ENCODE data around the gene FBXL15. TPM values are rescaled to one million over a fixed set of nuclear protein-coding genes. Genes with fewer than 3 reads are reported as not detected.

The FBXL15 gene
- total RNA-seq, 1 donor from 2014 or later = 8.6 TPM

DNA sequence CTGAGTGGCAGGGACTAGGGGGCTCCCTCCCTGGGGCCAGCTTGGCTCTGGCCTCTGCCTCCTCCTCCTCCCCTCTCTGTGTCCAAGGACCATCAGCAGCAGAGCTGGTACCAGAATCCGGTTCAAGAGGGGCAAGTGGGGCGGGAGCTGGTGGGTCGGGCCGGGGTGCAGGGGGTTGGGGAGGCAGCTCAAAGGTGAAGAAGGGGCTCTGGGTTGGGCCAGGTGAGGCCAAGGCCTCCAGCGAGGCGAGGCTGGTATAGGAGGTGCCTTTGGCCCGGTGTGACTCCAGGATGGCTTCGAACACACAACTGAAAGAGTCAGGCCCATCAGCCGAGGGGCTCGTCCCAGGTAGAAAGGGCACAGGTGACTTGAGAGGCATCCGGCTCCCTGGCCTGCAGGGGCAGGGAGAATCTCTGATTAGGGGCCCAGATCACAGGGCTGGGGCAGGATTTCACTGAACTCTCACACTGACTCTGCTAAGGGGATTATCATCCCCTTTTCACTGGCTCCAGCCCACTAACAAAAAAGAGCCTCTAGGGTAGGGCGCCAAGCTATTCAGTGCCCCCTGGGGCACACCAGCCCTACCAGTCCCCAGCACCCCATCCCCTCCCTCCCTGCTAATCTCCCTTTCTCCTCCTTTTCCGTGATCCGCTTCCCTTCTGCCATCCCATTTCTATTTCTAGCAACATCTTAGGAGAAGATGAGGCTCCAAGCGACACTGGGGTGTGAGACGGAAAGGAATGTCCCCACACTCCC, 6.7 kb upstream of the FBXL15 start:
- no peak for FAIRE-seq
- Histone ChIP-seq H3K9ac (ENCODE audit: low read length) (no peak overlapping the region), H3K4me3 (ENCODE audit: insufficient read depth, low read depth, low read length) (no peak overlapping the region), H3K27ac (ENCODE audit: low read depth, low read length) (no peak overlapping the region), H3K27me3 (ENCODE audit: insufficient read depth, low read length) (peaks cover 28% of the 10 kb centered on the region), H2AFZ (ENCODE audit: low read depth, low read length) (no peak overlapping the region), H3K9me3 (ENCODE audit: insufficient read depth, low read depth, low read length) (no peaks in the 10 kb centered on the region), H3K79me2 (ENCODE audit: insufficient read depth, low read length) (no peaks in the 10 kb centered on the region), H4K20me1 (ENCODE audit: insufficient read depth, low read length) (no peaks in the 10 kb centered on the region), H3K4me2 (ENCODE audit: low read length) (no peak overlapping the region), H3K36me3 (ENCODE audit: insufficient read depth, low read length) (no peaks in the 10 kb centered on the region), H3K4me1 (ENCODE audit: insufficient read depth, low read length) (peaks cover 3% of the 10 kb centered on the region)
- Mint-ChIP-seq H3K4me3 (ENCODE audit: unreplicated experiment) (no peak overlapping the region), H3K27ac (ENCODE audit: unreplicated experiment) (no peak overlapping the region), H3K27me3 (ENCODE audit: low read depth, unreplicated experiment) (peaks cover 39% of the 10 kb centered on the region), H3K36me3 (ENCODE audit: low read depth, unreplicated experiment) (peaks cover 3% of the 10 kb centered on the region), H3K9me3 (ENCODE audit: unreplicated experiment) (no peaks in the 10 kb centered on the region), H3K4me1 (ENCODE audit: low read depth, unreplicated experiment) (peaks cover 12% of the 10 kb centered on the region)
- TF ChIP-seq, protein P1, sequence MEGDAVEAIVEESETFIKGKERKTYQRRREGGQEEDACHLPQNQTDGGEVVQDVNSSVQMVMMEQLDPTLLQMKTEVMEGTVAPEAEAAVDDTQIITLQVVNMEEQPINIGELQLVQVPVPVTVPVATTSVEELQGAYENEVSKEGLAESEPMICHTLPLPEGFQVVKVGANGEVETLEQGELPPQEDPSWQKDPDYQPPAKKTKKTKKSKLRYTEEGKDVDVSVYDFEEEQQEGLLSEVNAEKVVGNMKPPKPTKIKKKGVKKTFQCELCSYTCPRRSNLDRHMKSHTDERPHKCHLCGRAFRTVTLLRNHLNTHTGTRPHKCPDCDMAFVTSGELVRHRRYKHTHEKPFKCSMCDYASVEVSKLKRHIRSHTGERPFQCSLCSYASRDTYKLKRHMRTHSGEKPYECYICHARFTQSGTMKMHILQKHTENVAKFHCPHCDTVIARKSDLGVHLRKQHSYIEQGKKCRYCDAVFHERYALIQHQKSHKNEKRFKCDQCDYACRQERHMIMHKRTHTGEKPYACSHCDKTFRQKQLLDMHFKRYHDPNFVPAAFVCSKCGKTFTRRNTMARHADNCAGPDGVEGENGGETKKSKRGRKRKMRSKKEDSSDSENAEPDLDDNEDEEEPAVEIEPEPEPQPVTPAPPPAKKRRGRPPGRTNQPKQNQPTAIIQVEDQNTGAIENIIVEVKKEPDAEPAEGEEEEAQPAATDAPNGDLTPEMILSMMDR (IDR thresholded peaks at IDR 0.05; ENCODE audit: insufficient read depth, low read depth, low read length) = no peak
- TF ChIP-seq EZH2 (IDR thresholded peaks at IDR 0.05; ENCODE audit: insufficient read depth, low read length) = no peak
- no peak for DNase-seq (ENCODE audit: low read depth)

- H3K9me3 ChIP-seq (ENCODE audit: insufficient read depth, low read depth, low read length) = no peaks in the 10 kb centered on the region
- Mint-ChIP-seq H3K9me3 (ENCODE audit: unreplicated experiment) (no peaks in the 10 kb centered on the region), H3K27ac (ENCODE audit: unreplicated experiment) (no peak overlapping the region), H3K4me3 (ENCODE audit: unreplicated experiment) (no peak overlapping the region), H3K36me3 (ENCODE audit: low read depth, unreplicated experiment) (peaks cover 2% of the 10 kb centered on the region), H3K4me1 (ENCODE audit: low read depth, unreplicated experiment) (peaks cover 9% of the 10 kb centered on the region), H3K27me3 (ENCODE audit: low read depth, unreplicated experiment) (peaks cover 38% of the 10 kb centered on the region)
- TF ChIP-seq, protein P1 (IDR thresholded peaks at IDR 0.05; ENCODE audit: insufficient read depth, low read depth, low read length) = no peak
- no peak for TF ChIP-seq EZH2 (IDR thresholded peaks at IDR 0.05; ENCODE audit: insufficient read depth, low read length)
- H3K4me1 ChIP-seq (ENCODE audit: insufficient read depth, low read length) = peaks cover 2% of the 10 kb centered on the region
- H3K27me3 ChIP-seq (ENCODE audit: insufficient read depth, low read length) = peaks cover 24% of the 10 kb centered on the region
- no peak overlapping the region for H2AFZ ChIP-seq (ENCODE audit: low read depth, low read length)
- no peaks in the 10 kb centered on the region for H4K20me1 ChIP-seq (ENCODE audit: insufficient read depth, low read length)
- H3K79me2 ChIP-seq (ENCODE audit: insufficient read depth, low read length) = no peaks in the 10 kb centered on the region
- no peak overlapping the region for H3K4me2 ChIP-seq (ENCODE audit: low read length)
- H3K36me3 ChIP-seq (ENCODE audit: insufficient read depth, low read length) = no peaks in the 10 kb centered on the region
- H3K4me3 ChIP-seq (ENCODE audit: insufficient read depth, low read depth, low read length) = no peak overlapping the region
- DNase-seq (ENCODE audit: low read depth) (no peak), FAIRE-seq (no peak)
- H3K9ac ChIP-seq (ENCODE audit: low read length) = no peak overlapping the region
- H3K27ac ChIP-seq (ENCODE audit: low read depth, low read length) = no peak overlapping the region
These were observed 5.9 kb upstream of the FBXL15 start for GRCh38 chr10:102414749-102415148.

GRCh38 chr10:102416283-102416682, 4.4 kb upstream of the FBXL15 start:
- H3K27ac ChIP-seq (ENCODE audit: low read depth, low read length) = no peak overlapping the region
- Mint-ChIP-seq H3K4me1 (ENCODE audit: low read depth, unreplicated experiment) (peaks cover 5% of the 10 kb centered on the region), H3K27me3 (ENCODE audit: low read depth, unreplicated experiment) (peaks cover 34% of the 10 kb centered on the region), H3K4me3 (ENCODE audit: unreplicated experiment) (no peak overlapping the region), H3K36me3 (ENCODE audit: low read depth, unreplicated experiment) (peaks cover 2% of the 10 kb centered on the region), H3K9me3 (ENCODE audit: unreplicated experiment) (no peaks in the 10 kb centered on the region), H3K27ac (ENCODE audit: unreplicated experiment) (no peak overlapping the region)
- no peak for FAIRE-seq
- H3K27me3 ChIP-seq (ENCODE audit: insufficient read depth, low read length) = peaks cover 17% of the 10 kb centered on the region
- H3K4me1 ChIP-seq (ENCODE audit: insufficient read depth, low read length) = peaks cover 10% of the 10 kb centered on the region
- TF ChIP-seq, protein P1 (IDR thresholded peaks at IDR 0.05; ENCODE audit: insufficient read depth, low read depth, low read length) = no peak
- TF ChIP-seq EZH2 (IDR thresholded peaks at IDR 0.05; ENCODE audit: insufficient read depth, low read length) = no peak
- H4K20me1 ChIP-seq (ENCODE audit: insufficient read depth, low read length) = no peaks in the 10 kb centered on the region
- no peak overlapping the region for H2AFZ ChIP-seq (ENCODE audit: low read depth, low read length)
- H3K79me2 ChIP-seq (ENCODE audit: insufficient read depth, low read length) = peaks cover under 1% of the 10 kb centered on the region
- DNase-seq (ENCODE audit: low read depth) = no peak
- H3K9me3 ChIP-seq (ENCODE audit: insufficient read depth, low read depth, low read length) = no peaks in the 10 kb centered on the region
- H3K4me3 ChIP-seq (ENCODE audit: insufficient read depth, low read depth, low read length) = no peak overlapping the region
- no peaks in the 10 kb centered on the region for H3K36me3 ChIP-seq (ENCODE audit: insufficient read depth, low read length)
- no peak overlapping the region for H3K9ac ChIP-seq (ENCODE audit: low read length)
- no peak overlapping the region for H3K4me2 ChIP-seq (ENCODE audit: low read length)
